Anterior cingulate cortex (tissue), 58 donors: ENCODE results near the gene KLHL5.
A peak's percentile ranks its signal among the peaks of the same experiment; 100 is the strongest.
"Not testable (repeated sequence)": the region's sequence is repeated elsewhere in the genome, so short reads cannot be mapped to it uniquely, and the experiment has no call there.

Experiments
- DNase-seq, 58 donors: peaks; one replicate each; lab custom pipeline; 2025; lab: John Stamatoyannopoulos, UW

Gene KLHL5, protein sequence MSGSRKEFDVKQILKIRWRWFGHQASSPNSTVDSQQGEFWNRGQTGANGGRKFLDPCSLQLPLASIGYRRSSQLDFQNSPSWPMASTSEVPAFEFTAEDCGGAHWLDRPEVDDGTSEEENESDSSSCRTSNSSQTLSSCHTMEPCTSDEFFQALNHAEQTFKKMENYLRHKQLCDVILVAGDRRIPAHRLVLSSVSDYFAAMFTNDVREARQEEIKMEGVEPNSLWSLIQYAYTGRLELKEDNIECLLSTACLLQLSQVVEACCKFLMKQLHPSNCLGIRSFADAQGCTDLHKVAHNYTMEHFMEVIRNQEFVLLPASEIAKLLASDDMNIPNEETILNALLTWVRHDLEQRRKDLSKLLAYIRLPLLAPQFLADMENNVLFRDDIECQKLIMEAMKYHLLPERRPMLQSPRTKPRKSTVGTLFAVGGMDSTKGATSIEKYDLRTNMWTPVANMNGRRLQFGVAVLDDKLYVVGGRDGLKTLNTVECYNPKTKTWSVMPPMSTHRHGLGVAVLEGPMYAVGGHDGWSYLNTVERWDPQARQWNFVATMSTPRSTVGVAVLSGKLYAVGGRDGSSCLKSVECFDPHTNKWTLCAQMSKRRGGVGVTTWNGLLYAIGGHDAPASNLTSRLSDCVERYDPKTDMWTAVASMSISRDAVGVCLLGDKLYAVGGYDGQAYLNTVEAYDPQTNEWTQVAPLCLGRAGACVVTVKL

DNA sequence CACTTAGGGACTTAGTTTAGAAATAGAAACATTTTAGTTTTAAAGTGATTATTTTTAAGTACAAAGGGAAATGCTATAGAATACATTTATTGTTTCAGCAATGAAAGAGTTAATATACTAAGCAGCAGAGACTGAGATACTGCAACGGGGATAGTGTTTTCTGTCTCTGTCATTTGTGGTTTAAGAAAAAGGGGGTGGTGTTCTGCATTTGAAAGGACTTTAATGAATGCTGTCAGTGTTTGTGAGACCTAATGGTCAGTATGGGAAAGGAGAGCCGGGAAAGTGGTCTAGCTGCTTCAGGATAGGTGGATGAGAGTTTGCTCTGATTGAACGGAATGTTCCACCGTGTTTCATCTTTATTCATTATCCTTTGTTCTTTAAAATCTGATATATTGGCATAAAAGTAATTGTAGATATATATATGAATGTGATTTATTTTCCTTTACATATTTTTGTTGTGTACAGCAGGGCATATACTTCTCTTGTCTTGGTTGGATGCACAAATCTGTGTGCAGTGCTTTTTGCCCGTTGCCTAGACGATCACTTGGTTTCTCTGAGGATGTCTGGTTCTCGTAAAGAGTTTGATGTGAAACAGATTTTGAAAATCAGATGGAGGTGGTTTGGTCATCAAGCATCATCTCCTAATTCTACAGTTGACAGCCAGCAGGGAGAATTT, at the start of gene KLHL5:
TSS of gene KLHL5 (plus strand) at position 139 of the 676 bp plus-strand sequence. CDS start at position 560, 421 bp downstream.
- DNase-seq, result peak in 3 of 58 donors; percentile 8 to 57 (median 32)

DNA sequence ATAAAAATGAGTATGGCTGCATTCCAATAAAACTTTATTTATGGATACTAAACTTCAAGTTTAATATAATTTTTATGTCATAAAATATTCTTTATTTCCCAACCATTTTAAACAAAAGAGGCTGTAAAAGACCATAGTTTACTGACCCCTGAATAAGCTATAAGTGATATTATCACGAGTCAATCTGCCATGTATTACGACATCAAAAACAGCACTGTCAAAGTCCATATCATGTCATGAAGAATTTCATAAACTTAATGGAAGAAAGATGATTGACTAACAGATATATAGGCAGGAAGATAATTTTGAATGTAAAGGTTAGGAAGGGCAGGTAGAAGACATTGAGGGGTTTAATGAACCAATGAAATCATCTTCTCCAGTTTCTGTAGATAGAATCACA, 48.0 kb upstream of the KLHL5 start:
- no peak for DNase-seq

DNA sequence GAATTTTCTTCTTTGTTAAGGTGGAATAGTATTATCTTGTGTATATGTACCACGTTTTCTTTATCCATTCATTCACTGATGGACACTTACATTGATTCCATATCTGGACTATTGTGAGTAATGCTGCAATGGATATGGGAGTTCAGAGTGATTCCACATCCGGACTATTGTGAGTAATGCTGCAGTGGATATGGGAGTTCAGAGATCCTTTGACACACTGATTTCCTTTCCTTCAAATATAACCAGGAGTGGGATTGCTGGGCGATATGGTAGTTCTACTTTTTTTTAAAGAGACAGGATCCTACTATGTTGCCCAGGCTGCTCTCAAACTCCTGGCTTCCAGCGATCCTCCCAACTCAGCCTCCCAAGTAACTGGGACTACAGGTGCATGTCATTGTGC, 41.9 kb upstream of the KLHL5 start:
- DNase-seq, result no peak

DNA sequence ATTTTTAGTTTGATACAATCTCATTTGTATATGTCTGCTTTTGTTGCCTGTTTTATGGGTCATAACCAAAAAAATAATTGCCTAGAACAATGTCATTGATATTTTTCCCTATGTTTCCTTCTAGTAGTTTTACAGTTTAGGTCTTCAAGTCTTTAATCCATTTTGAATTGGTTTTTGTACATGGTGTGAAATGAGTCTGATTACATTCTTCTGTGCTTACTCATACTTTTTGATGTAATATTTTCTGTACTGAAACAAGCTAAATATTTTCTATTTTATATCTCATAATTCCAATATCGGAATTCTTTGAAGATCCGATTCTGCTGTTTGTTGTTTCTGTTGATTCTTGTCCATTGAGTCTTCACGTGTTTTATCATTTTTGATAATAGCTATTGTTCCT, 40.4 kb upstream of the KLHL5 start:
- no peak for DNase-seq

DNA sequence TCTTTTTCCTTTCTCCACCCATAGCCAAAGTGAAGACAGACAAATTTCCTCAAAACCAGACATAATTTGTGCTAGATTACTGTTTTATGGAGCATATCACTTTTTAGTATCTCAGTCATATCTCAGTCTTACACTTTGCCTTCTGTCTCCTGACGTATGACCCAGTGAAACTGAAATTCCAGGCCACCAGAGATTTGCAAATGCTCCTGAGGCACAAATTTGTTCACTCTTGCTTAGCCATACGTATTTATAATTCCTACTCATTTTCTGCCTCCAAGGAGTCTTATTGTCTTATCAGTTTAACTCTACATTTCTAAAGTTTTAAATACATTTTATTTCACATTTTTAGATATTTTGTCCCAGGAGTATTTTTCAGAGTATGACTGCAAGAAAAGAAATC, 39.8 kb upstream of the KLHL5 start:
- DNase-seq, result no peak

DNA sequence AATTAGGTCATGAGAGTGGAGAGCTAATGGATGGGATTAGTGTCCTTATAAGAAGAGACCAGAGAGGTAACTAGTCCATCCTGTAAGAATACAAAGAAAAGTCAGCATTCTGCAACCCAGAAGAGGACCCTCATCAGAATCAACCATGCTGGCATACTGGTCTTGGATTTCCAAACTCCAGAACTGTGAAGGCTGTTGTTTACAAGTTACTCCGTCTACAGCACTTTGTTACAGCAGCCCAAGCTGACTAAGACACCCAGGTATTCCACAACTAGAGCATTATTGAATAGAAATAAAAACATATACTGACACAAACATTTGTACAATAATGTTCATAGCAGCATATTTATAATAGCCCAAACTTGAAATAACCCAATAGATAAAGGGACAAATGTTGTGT, 39.0 kb upstream of the KLHL5 start:
- no peak for DNase-seq

DNA sequence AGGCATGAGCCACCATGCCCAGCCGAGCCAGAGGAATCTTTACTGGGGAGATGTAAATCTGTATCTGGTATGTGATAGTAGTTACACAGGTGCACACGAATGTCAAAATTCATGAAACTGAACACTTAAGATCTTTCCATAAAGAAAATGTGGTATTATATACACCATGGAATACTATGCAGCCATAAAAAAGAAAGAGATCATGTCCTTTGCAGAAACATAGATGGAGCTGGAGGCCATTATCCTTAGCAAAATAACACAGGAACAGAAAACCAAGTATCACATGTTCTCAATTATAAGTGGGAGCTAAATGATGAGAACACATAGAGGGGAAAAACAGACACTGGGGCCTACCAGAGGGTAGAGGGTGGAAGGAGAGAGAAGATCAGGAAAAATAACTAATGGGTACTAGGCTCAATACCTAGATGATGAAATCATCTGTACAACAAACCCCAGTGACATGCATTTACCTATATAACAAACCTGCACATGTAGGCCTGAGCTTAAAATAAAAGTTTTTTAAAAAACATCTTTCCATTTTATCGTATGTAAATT, 37.6 kb upstream of the KLHL5 start:
- no peak for DNase-seq

DNA sequence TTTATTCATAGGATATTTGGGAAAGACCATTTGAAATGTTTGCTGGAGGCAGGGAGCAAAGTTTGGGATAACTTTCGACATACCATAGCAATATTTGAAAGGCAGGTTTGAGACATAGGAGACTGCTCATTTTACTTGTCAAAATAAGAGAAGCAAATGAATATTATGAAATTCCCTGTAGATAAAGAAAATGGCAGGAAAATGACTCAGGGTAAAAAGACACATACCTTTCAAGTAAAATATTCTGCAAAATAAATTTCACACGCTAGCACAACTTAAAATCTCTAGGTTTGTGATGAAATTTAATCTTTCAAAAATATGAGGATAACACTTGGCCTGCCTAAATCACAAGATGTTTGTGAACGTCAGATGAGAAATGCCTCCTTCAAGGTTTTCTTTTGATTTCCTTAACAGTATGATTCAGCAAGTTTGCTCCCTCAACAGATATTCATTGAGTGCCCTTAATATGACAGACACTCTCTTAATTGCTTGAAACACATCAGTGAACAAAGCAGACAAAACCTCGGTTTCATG, 36.4 kb upstream of the KLHL5 start:
- no peak for DNase-seq

DNA sequence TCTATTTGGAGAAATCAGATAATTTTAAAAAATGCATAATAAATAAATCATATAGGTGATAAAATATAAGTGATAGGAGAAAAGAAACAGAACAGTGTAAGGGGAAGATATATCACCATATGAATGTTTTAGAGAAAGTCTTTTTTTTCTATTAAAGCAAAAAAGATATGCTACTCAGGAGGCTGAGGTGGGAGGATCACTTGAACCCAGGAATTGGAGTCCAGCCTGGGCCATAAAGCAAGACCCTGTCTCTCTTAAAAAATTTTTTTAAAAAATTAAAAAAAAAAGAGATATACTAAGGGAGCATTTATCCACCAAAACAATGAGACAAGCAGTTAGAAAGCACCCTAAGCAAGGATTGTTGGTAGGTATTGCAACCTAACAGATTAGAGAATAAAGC, 35.9 kb upstream of the KLHL5 start:
- DNase-seq, result no peak

DNA sequence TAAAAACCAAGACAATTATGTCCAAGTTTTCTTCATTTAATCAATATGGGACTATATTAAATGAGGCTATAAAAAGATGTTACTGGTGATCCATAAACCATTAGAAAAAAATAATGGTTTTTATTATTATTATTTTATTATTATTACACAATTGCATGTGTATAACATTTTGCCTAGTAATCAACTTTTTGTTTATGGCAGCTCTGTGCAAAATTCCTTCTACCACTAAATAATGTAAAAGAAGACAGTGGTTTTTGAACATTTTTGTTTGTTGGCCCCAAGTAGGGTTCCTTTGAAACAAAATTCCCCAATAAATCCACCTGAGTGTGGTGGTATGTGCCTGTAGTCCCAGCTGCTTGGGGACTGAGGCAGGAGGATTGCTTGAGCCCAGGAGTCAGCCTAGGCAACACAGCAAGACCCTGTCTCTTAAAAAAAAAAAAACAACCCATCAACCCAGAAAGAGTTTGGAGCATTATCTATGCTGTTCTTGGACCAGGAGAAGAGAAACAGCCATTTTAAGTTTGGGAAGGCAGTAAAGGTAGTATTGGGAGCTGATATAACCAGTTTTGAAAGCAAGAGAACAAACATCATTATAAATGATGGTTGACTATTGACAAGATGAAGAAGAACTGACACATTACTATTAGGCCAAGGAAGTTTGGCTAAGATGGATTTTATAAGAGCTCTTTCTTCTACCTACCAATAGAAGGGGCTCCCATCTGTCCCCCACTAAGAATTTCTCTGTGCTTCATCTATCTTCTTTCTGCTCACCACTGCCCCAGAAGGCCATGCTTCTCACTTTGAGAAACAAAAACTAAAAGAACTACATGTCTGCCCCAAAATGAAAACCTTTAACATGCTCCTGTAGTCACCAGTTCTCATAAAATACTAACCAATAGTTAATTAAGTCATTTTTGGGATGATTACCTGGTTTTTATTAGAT, 32.0 kb upstream of the KLHL5 start:
- DNase-seq, result no peak

DNA sequence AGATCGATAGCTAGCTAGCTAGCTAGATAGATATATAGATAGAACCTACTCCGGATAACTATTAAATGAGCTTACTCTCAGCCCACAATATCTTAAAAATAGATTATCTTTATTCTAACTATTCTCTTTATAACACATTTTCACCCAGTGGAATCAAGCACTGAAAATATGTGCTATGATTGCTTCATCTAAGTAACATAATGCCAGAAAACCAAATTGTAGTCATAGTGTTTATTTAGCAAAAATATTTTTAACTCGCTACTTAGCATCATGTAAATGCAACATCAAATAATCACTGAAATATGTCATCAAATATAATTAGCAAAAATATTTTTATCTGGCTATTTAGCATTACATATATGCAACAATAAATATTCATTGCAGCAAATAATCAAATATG, 31.3 kb upstream of the KLHL5 start:
- no peak for DNase-seq

DNA sequence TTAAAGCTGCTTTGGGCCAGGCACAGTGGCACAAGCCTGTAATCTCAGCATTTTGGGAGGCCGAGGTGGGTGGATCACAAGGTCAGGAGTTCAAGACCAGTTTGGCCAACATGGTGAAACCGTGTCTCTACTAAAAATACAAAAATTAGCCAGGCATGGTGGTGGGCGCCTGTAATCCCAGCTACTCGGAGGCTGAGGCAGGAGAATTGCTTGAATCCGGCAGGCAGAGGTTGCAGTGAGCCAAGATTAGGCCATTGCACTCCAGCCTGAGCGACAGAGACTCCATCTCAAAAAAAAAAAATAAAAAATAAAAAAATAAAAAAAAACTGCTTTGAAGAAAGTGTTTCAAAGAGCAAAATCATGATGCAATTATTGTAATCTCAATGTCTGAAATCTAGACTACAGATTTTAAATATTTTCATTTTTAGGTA, 30.4 kb upstream of the KLHL5 start:
- DNase-seq, result not testable (repeated sequence)

DNA sequence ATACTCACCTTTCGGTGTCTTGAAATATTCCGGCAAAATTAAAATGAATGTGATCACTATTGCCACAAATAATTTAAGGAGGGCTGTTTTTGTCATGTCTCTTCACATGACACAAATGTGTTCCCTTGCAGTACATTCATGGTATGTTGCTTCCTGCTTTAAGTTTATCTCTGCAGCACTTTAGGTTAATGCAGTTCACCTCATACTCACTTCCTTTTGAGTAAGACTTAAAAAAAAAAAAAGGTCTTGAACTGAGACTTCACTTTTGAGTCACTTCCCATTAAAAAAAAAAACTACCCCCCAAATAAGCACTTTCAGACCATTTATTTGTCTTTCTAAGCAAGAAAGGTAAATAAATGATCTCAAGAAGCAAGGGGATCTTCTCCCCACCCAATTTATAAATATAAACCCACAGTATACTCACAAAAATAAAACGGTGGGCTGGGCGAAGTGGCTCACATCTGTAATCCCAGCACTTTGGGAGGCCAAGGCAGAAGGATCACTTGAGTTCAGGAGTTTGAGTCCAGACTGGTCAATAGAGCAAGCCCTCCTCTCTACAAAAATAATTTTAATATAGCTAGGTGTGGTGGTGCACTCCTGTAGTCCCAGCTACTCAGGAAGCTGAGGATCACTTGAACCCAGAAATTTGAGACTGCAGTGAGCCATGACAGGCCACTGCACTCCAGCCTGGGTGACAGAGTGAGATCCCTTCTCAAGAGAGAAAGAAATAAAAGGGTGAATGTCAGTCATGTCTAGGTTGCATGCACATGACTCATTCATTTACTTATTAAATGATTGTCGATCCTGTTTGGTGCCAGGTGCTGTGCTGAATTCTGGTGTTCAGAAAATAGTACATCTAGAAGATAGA, 29.6 kb upstream of the KLHL5 start, which contains the start of gene TMEM156:
TSS of gene TMEM156 (minus strand) at position 192 of the 868 bp plus-strand sequence. CDS start at position 96, 96 bp downstream.
- DNase-seq, result no peak

DNA sequence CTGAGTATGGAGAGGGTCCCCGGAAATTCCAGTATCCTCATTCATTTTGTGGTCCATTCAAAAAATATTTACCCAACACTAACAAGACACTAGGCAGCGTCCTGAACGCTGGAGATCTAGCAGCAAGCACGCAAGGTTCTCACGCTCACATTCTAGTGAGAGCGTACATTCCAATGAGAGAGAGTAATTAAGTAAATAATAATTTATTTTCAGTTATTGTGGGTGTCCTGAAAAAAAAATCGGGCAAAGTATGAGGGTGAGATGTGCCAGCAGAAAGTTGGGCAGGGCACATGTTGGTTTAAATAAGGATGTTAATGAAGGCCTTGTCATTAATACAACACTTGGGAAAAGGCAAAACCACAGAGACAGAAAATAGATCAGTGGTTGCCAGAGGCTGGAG, 25.9 kb upstream of the KLHL5 start:
- no peak for DNase-seq

DNA sequence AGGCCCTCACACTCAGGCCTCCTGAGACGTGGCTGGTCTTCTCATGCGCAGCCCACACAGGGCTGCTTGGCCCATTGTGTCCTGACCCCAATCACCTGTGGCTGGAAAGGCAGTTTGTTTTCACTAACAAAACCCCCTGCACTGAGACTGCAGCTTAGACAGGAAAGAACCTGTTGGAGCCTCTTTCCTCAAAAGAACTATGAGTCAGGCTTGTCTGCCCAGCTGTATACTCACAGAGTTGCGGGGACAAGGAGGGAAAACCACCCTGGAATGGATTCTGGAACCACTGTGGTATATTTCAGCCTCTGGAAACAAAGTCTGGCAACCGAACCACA, 24.6 kb upstream of the KLHL5 start:
- DNase-seq, result peak in 1 of 58 donors; percentile 10

DNA sequence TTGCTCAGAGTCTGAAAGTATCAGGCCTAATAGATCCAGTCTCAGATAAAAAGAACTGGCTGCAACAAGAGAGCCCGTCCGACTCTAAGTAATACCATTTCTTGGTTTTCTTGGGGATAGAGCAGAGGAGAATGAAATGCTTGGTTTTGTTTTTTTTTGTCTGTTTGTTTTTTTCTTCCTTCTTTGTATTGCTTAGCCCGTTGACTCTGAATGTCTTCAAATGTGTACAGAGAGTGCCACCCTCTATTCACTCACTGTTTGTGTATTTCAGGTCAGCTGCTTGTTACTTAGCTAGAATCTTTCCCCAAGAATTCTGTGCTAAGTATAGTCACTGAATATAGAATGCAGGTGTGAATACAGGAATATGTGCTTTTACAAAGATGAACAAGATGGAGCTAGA, 24.1 kb upstream of the KLHL5 start:
- DNase-seq, result no peak

DNA sequence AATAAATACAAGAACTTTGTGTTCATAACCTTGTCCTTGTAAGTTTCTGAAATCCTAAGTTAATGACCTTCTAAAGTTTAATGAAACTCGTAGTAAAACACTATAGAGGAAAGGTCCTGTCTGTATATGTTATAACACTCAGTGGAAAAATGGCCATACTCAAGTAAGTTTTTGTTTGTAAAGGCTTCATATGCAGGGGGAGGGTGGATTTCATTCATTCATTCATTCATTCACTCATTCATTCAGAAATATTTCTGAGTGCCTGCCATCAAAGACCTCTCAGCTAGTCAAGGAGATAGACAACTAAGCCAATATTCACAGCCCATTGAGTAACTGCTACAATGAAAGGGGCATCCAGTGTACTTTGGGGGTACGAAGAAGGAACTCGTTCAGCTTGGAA, 22.9 kb upstream of the KLHL5 start:
- no peak for DNase-seq

DNA sequence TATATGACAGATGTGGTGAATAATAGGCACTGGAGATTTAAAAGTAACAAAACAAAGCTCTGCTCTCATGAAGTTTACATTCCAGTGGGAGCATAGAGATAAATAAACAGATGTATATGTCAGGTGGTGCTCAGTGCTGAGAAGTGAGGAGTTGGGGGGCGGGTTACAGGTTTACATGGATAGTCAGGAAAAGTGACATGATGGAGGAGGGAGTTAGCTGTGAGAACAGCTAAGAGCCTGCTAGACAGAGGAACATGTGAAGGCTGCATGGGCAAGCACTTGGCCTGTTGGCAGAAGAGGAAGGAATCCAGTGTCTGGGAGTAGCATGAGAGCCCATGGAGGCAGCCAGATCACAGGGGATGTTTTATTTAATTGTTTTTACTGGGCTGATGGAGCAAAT, 19.7 kb upstream of the KLHL5 start:
- peak in 21 of 58 donors; percentile 6 to 55 (median 20) for DNase-seq
